Glomerular visceral epithelial cell (primary cell): Measurements from ENCODE around the gene COASY.
A peak's percentile ranks its signal among the peaks of the same experiment; 100 is the strongest.

Source experiments
- DNase-seq: peaks from one replicate; pipeline ENCODE4 v3.0.0-alpha.2; 2016; ENCODE audit errors: extremely low spot score

Gene COASY

GRCh38 chr17:42553161-42553818, 8.7 kb upstream of the COASY start:
- DNase-seq: no peak

- no peak for DNase-seq
Observed at GRCh38 chr17:42553866-42554249, 8.1 kb upstream of the COASY start.

- peak; percentile 88 for DNase-seq
Observed at GRCh38 chr17:42554250-42555121, 7.5 kb upstream of the COASY start.

- DNase-seq: no peak
Observed at GRCh38 chr17:42555122-42555622, 6.8 kb upstream of the COASY start.

GRCh38 chr17:42555961-42556617, 5.9 kb upstream of the COASY start:
- peak; percentile 33 for DNase-seq

GRCh38 chr17:42559075-42559474, 2.9 kb upstream of the COASY start:
- DNase-seq: no peak

GRCh38 chr17:42560246-42560645, 1.7 kb upstream of the COASY start:
- no peak for DNase-seq

GRCh38 chr17:42562388-42563142, 617 bp downstream of the COASY start:
- peak; percentile 31 for DNase-seq

GRCh38 chr17:42563143-42563509, 1.2 kb downstream of the COASY start:
- no peak for DNase-seq

GRCh38 chr17:42563543-42563942, 1.6 kb downstream of the COASY start:
- DNase-seq: peak; percentile 36

- DNase-seq: no peak
Observed at GRCh38 chr17:42563950-42564349, 2.0 kb downstream of the COASY start.

GRCh38 chr17:42564815-42565522, 3.0 kb downstream of the COASY start:
- no peak for DNase-seq

GRCh38 chr17:42565523-42566214, 3.7 kb downstream of the COASY start:
- DNase-seq: no peak

GRCh38 chr17:42566215-42566882, 4.4 kb downstream of the COASY start:
- DNase-seq: no peak

- peak; percentile 94 for DNase-seq
Observed at GRCh38 chr17:42566883-42567573, 5.1 kb downstream of the COASY start, which contains the start of gene MLX. MLX (plus strand) TSS chr17:42567100; CDS start chr17:42567125, 25 bp downstream.

GRCh38 chr17:42568341-42569111, 6.6 kb downstream of the COASY start:
- no peak for DNase-seq

GRCh38 chr17:42571435-42572225, 9.7 kb downstream of the COASY start:
- no peak for DNase-seq

- DNase-seq: no peak
Observed at GRCh38 chr17:42573095-42573494, 11.1 kb downstream of the COASY start.
